Fibroblast of the aortic adventitia (primary cell): ENCODE data around the gene ATG101. TPM values are rescaled to one million over a fixed set of nuclear protein-coding genes. Genes with fewer than 3 reads are reported as not detected.

ENCODE experiments used
- DNase-seq: peaks from one replicate; pipeline ENCODE4 v3.0.0-alpha.2; 2010; ENCODE audit warnings: low read depth
- H3K4me3 ChIP-seq: 2 replicates; pipeline ENCODE4 v1.5.1; 2011; ENCODE audit warnings: low read depth, mild to moderate bottlenecking, control low read depth, low read length, moderate library complexity
- total RNA-seq: library from RNA; depleted of rRNA; stranded (reverse); fragments of >200 nt; gene quantifications from 2 replicates; pipeline ENCODE4 v1.2.3, GENCODE V29; 2012; ENCODE audit warnings: low replicate concordance
- TF ChIP-seq, protein P1 (sequence below): IDR thresholded peaks from 2 replicates; pipeline ENCODE4 v1.5.1; 2011; ENCODE audit warnings: mild to moderate bottlenecking, low read length, control low read depth, inconsistent platforms; ENCODE audit not compliant: insufficient read depth

Gene ATG101
- total RNA-seq, 1 donor: 41.1 TPM

DNA sequence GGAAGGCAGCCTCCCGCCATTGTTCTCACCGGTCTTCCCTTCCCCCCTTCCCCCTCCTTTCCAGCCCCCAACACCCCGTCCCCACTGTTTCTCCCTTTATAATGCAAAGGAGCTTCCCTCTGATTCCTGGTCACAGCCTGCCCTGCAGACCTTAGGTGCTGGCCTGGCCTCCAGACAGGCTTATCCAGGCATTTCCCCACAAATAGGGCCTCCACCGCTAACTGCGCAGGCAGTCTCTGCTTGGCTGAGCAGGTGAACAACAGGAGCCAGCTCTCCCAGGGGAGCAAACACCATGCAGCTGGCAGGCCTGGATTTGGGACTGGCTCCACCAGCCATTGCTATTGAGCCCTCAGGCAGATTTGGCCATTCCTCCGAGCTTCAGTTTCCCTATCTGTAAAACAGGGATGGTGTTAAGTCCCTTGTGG, 55.7 kb downstream of the ATG101 start:
- TF ChIP-seq, protein P1, sequence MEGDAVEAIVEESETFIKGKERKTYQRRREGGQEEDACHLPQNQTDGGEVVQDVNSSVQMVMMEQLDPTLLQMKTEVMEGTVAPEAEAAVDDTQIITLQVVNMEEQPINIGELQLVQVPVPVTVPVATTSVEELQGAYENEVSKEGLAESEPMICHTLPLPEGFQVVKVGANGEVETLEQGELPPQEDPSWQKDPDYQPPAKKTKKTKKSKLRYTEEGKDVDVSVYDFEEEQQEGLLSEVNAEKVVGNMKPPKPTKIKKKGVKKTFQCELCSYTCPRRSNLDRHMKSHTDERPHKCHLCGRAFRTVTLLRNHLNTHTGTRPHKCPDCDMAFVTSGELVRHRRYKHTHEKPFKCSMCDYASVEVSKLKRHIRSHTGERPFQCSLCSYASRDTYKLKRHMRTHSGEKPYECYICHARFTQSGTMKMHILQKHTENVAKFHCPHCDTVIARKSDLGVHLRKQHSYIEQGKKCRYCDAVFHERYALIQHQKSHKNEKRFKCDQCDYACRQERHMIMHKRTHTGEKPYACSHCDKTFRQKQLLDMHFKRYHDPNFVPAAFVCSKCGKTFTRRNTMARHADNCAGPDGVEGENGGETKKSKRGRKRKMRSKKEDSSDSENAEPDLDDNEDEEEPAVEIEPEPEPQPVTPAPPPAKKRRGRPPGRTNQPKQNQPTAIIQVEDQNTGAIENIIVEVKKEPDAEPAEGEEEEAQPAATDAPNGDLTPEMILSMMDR: no peak
- no peak overlapping the region for H3K4me3 ChIP-seq
- no peak for DNase-seq

DNA sequence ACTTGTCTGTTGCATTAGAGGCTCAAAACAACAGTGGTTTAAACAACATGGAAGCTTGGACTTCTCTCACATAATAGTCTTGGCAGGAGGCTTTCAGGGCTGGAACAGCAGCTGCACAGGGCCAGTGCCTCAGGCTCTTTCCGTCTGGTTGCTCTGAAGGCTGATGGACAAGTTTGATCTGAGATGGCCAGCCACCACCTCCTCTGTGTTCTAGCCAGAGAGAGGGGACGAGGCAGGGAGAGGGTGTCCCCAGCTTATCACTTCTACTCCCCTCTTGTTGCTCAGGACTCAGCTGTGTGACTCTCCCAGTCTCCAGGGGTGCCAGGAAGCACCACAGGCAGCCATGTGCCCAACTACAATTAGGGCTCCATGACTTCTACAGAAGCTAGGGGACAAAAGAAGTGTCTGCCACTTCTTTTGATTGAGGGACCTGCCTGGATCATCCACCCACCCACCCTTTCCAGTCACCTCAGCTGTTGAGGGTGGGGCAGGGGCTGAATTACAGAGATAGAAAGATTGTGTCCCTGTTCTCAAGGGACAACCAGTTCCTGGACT, 56.3 kb downstream of the ATG101 start:
- DNase-seq: no peak
- H3K4me3 ChIP-seq: no peak overlapping the region
- TF ChIP-seq, protein P1: no peak

Other genes starting within 250 kb of the ATG101 start
- gene FIGNL2, start 221.3 kb upstream of the ATG101 start, total RNA-seq: 0.18 TPM in 1 of 2 replicates, not detected in the other
- gene ANKRD33, start 181.9 kb upstream of the ATG101 start, total RNA-seq: 0.09 TPM in 1 of 2 replicates, not detected in the other
- gene ACVRL1, start 162.5 kb upstream of the ATG101 start, total RNA-seq: 50.3 and 56.5 TPM in 2 replicates
- 12.6 and 17.1 TPM in 2 replicates for gene ACVR1B, start 118.3 kb upstream of the ATG101 start, total RNA-seq
- gene TAMALIN, start 63.0 kb upstream of the ATG101 start, total RNA-seq: 7.3 TPM in 2 replicates
- gene NR4A1, start 18.5 kb upstream of the ATG101 start, total RNA-seq: 0.82 and 3.9 TPM in 2 replicates
- gene SMIM41, start 9.7 kb downstream of the ATG101 start, total RNA-seq: 0.27 and 0.98 TPM in 2 replicates
- gene KRT80, start 122.0 kb downstream of the ATG101 start, total RNA-seq: 0.25 and 0.36 TPM in 2 replicates
- gene KRT7, start 163.3 kb downstream of the ATG101 start, total RNA-seq: 1.4 and 20.0 TPM in 2 replicates
- not detected in 2 replicates for gene KRT86, start 204.7 kb downstream of the ATG101 start, total RNA-seq
- not detected in 2 replicates for gene KRT81, start 221.6 kb downstream of the ATG101 start, total RNA-seq